ENCODE data around the gene NFKB2. TPM values are rescaled to one million over a fixed set of nuclear protein-coding genes. Genes with fewer than 3 reads are reported as not detected.

The NFKB2 gene
- polyA plus RNA-seq, 1 donor from 2014 or later = 0.30 TPM

- TF ChIP-seq TAF1 (IDR thresholded peaks at IDR 0.05; ENCODE audit: low read depth) (no peak), POLR2AphosphoS5 (IDR thresholded peaks at IDR 0.05) (no peak), SMC3 (conservative IDR thresholded peaks at IDR 0.05; ENCODE audit: poor library complexity) (no peak), EZH2 (IDR thresholded peaks at IDR 0.05; ENCODE audit: borderline replicate concordance, insufficient read depth, low read length, poor library complexity, severe bottlenecking) (no peak), RAD21 (conservative IDR thresholded peaks at IDR 0.05) (no peak), CTCF (IDR thresholded peaks at IDR 0.05; ENCODE audit: poor library complexity, severe bottlenecking) (no peak), EP300 (conservative IDR thresholded peaks at IDR 0.05; ENCODE audit: poor library complexity, severe bottlenecking) (no peak), MXI1 (conservative IDR thresholded peaks at IDR 0.05; ENCODE audit: poor library complexity, severe bottlenecking) (no peak), REST (IDR thresholded peaks at IDR 0.05; ENCODE audit: borderline replicate concordance) (no peak)
- H3K36me3 ChIP-seq (ENCODE audit: insufficient read depth, low read length) = no peaks in the 10 kb centered on the region
- H3K9me2 ChIP-seq (ENCODE audit: insufficient read depth, low read length) = no peaks in the 10 kb centered on the region
- H3K27ac ChIP-seq (ENCODE audit: low read length) = no peak overlapping the region
- H3K4me2 ChIP-seq (ENCODE audit: low read length) = no peak overlapping the region
- no peaks in the 10 kb centered on the region for H3K9me3 ChIP-seq (ENCODE audit: low read length)
- H2AFZ ChIP-seq (ENCODE audit: low read depth, low read length) = no peak overlapping the region
- H3K9ac ChIP-seq (ENCODE audit: low read length) = no peak overlapping the region
- H4K20me1 ChIP-seq (ENCODE audit: insufficient read depth) = no peaks in the 10 kb centered on the region
- H3F3A ChIP-seq (ENCODE audit: insufficient read depth, low read length, poor library complexity, severe bottlenecking) = no peaks in the 10 kb centered on the region
- peaks cover 3% of the 10 kb centered on the region for H3K27me3 ChIP-seq (ENCODE audit: insufficient read depth, low read depth, low read length)
- no peak overlapping the region for H3K4me3 ChIP-seq (ENCODE audit: low read length)
- peaks cover 10% of the 10 kb centered on the region for H3K79me2 ChIP-seq (replicated peaks; ENCODE audit: insufficient read depth, low read length)
These were observed 34.0 kb downstream of the NFKB2 start for GRCh38 chr10:102429468-102429867.

GRCh38 chr10:102431452-102432124, 36.1 kb downstream of the NFKB2 start:
- TF ChIP-seq MXI1 (conservative IDR thresholded peaks at IDR 0.05; ENCODE audit: poor library complexity, severe bottlenecking) (peak; percentile 1), SMC3 (conservative IDR thresholded peaks at IDR 0.05; ENCODE audit: poor library complexity) (no peak)
- peak overlapping the region; percentile 91 for H3K9ac ChIP-seq (ENCODE audit: low read length)
- peak overlapping the region; percentile 91 for H3K4me3 ChIP-seq (ENCODE audit: low read length)
- no peaks in the 10 kb centered on the region for H4K20me1 ChIP-seq (ENCODE audit: insufficient read depth)
- no peaks in the 10 kb centered on the region for H3F3A ChIP-seq (ENCODE audit: insufficient read depth, low read length, poor library complexity, severe bottlenecking)
- H3K4me2 ChIP-seq (ENCODE audit: low read length) = peak overlapping the region; percentile 98
- H3K79me2 ChIP-seq (replicated peaks; ENCODE audit: insufficient read depth, low read length) = peaks cover 10% of the 10 kb centered on the region
- no peaks in the 10 kb centered on the region for H3K9me2 ChIP-seq (ENCODE audit: insufficient read depth, low read length)
- H3K27me3 ChIP-seq (ENCODE audit: insufficient read depth, low read depth, low read length) = peaks cover 10% of the 10 kb centered on the region
- no peaks in the 10 kb centered on the region for H3K9me3 ChIP-seq (ENCODE audit: low read length)
- peak overlapping the region; percentile 71 for H3K27ac ChIP-seq (ENCODE audit: low read length)
- H2AFZ ChIP-seq (ENCODE audit: low read depth, low read length) = peak overlapping the region; percentile 56
- no peaks in the 10 kb centered on the region for H3K36me3 ChIP-seq (ENCODE audit: insufficient read depth, low read length)
